ENCODE data around the gene TMSB15B. TPM values are rescaled to one million over a fixed set of nuclear protein-coding genes. Genes with fewer than 3 reads are reported as not detected.

Gene TMSB15B
- polyA plus RNA-seq, 1 donor from 2014 or later: 133 TPM

DNA sequence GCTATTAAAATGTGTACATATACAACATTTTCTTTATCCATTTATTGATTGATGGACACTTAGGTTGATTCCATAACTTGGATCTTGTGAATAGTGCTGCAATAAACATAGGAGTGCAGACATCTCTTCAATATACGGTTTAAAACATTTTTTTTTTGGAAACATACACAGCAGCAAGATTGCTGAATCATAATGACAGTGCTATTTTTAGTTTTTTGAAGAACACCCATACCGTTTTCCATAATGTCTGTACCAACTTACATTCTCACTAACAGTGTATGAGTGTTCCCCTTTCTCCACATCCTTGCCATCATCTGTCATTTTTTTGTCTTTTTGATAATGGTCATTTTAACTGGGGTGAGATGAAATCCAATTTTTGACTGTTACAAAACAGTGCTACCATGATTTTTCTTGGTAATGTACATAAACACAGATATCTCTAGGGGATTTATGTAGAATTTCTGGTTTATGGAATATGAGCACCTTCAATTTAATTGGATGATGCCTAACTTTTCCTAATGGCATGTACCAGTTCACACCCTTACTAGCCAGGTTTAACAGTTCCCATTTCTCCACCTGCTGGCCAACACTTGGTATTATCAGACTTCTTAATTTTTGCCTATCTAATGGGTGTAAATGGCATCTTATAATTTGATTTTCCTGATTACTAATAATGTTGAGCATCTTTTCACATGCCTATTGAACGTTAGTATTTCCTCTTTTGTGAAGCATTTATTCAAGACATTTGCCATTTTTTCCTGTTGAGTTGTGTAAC, 21.0 kb upstream of the TMSB15B start:
- no peaks in the 10 kb centered on the region for H3F3A ChIP-seq (ENCODE audit: insufficient read depth, low read length, poor library complexity, severe bottlenecking)
- H3K36me3 ChIP-seq (ENCODE audit: insufficient read depth, low read length): no peaks in the 10 kb centered on the region
- H3K9ac ChIP-seq (ENCODE audit: low read length): no peak overlapping the region
- no peak overlapping the region for H3K4me3 ChIP-seq (ENCODE audit: low read length)
- H4K20me1 ChIP-seq (ENCODE audit: insufficient read depth): no peaks in the 10 kb centered on the region
- no peaks in the 10 kb centered on the region for H3K9me2 ChIP-seq (ENCODE audit: insufficient read depth, low read length)
- no peak overlapping the region for H3K4me2 ChIP-seq (ENCODE audit: low read length)
- no peak overlapping the region for H3K27ac ChIP-seq (ENCODE audit: low read length)
- no peaks in the 10 kb centered on the region for H3K27me3 ChIP-seq (ENCODE audit: insufficient read depth, low read depth, low read length)
- TF ChIP-seq, protein P1, sequence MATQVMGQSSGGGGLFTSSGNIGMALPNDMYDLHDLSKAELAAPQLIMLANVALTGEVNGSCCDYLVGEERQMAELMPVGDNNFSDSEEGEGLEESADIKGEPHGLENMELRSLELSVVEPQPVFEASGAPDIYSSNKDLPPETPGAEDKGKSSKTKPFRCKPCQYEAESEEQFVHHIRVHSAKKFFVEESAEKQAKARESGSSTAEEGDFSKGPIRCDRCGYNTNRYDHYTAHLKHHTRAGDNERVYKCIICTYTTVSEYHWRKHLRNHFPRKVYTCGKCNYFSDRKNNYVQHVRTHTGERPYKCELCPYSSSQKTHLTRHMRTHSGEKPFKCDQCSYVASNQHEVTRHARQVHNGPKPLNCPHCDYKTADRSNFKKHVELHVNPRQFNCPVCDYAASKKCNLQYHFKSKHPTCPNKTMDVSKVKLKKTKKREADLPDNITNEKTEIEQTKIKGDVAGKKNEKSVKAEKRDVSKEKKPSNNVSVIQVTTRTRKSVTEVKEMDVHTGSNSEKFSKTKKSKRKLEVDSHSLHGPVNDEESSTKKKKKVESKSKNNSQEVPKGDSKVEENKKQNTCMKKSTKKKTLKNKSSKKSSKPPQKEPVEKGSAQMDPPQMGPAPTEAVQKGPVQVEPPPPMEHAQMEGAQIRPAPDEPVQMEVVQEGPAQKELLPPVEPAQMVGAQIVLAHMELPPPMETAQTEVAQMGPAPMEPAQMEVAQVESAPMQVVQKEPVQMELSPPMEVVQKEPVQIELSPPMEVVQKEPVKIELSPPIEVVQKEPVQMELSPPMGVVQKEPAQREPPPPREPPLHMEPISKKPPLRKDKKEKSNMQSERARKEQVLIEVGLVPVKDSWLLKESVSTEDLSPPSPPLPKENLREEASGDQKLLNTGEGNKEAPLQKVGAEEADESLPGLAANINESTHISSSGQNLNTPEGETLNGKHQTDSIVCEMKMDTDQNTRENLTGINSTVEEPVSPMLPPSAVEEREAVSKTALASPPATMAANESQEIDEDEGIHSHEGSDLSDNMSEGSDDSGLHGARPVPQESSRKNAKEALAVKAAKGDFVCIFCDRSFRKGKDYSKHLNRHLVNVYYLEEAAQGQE (IDR thresholded peaks at IDR 0.05; ENCODE audit: borderline replicate concordance): no peak
- TF ChIP-seq EZH2 (IDR thresholded peaks at IDR 0.05; ENCODE audit: borderline replicate concordance, insufficient read depth, low read length, poor library complexity, severe bottlenecking) (no peak), RAD21 (conservative IDR thresholded peaks at IDR 0.05) (no peak), POLR2AphosphoS5 (IDR thresholded peaks at IDR 0.05) (no peak), CTCF (IDR thresholded peaks at IDR 0.05; ENCODE audit: poor library complexity, severe bottlenecking) (no peak), MXI1 (conservative IDR thresholded peaks at IDR 0.05; ENCODE audit: poor library complexity, severe bottlenecking) (no peak), SMC3 (conservative IDR thresholded peaks at IDR 0.05; ENCODE audit: poor library complexity) (no peak), TAF1 (IDR thresholded peaks at IDR 0.05; ENCODE audit: low read depth) (no peak), EP300 (conservative IDR thresholded peaks at IDR 0.05; ENCODE audit: poor library complexity, severe bottlenecking) (no peak)
- H3K79me2 ChIP-seq (replicated peaks; ENCODE audit: insufficient read depth, low read length): no peaks in the 10 kb centered on the region
- H3K9me3 ChIP-seq (ENCODE audit: low read length): no peaks in the 10 kb centered on the region
- no peak overlapping the region for H2AFZ ChIP-seq (ENCODE audit: low read depth, low read length)

DNA sequence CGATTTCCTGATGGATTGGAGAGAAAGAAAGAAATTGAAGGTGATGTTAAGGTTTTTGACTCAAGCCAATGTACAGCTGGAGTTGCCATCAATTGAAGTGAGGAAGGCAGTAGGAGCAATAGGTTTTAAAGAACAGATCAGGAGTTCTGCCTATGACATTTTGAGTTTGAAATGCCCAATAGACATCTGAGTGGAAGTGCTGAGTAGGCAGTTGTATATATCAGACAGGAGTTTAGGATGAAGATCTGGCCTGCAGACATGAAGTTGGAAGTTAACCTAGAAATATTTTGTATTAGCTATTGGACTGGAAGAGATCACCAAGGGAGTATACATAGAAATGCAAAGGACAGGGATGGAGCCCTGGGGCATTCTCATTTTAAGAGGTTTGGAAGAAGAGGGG, 12.9 kb upstream of the TMSB15B start:
- H3K9ac ChIP-seq (ENCODE audit: low read length): no peak overlapping the region
- no peaks in the 10 kb centered on the region for H4K20me1 ChIP-seq (ENCODE audit: insufficient read depth)
- H3K79me2 ChIP-seq (replicated peaks; ENCODE audit: insufficient read depth, low read length): no peaks in the 10 kb centered on the region
- H3K27ac ChIP-seq (ENCODE audit: low read length): no peak overlapping the region
- H3K27me3 ChIP-seq (ENCODE audit: insufficient read depth, low read depth, low read length): no peaks in the 10 kb centered on the region
- H3K9me2 ChIP-seq (ENCODE audit: insufficient read depth, low read length): no peaks in the 10 kb centered on the region
- no peak overlapping the region for H2AFZ ChIP-seq (ENCODE audit: low read depth, low read length)
- no peaks in the 10 kb centered on the region for H3K9me3 ChIP-seq (ENCODE audit: low read length)
- TF ChIP-seq CTCF (IDR thresholded peaks at IDR 0.05; ENCODE audit: poor library complexity, severe bottlenecking) (no peak), MXI1 (conservative IDR thresholded peaks at IDR 0.05; ENCODE audit: poor library complexity, severe bottlenecking) (no peak), RAD21 (conservative IDR thresholded peaks at IDR 0.05) (no peak), TAF1 (IDR thresholded peaks at IDR 0.05; ENCODE audit: low read depth) (no peak), EZH2 (IDR thresholded peaks at IDR 0.05; ENCODE audit: borderline replicate concordance, insufficient read depth, low read length, poor library complexity, severe bottlenecking) (no peak), SMC3 (conservative IDR thresholded peaks at IDR 0.05; ENCODE audit: poor library complexity) (no peak), POLR2AphosphoS5 (IDR thresholded peaks at IDR 0.05) (no peak), EP300 (conservative IDR thresholded peaks at IDR 0.05; ENCODE audit: poor library complexity, severe bottlenecking) (no peak)
- TF ChIP-seq, protein P1 (IDR thresholded peaks at IDR 0.05; ENCODE audit: borderline replicate concordance): no peak
- H3K36me3 ChIP-seq (ENCODE audit: insufficient read depth, low read length): no peaks in the 10 kb centered on the region
- no peak overlapping the region for H3K4me2 ChIP-seq (ENCODE audit: low read length)
- H3F3A ChIP-seq (ENCODE audit: insufficient read depth, low read length, poor library complexity, severe bottlenecking): no peaks in the 10 kb centered on the region
- H3K4me3 ChIP-seq (ENCODE audit: low read length): no peak overlapping the region

All from neural cell (in vitro differentiated cells).